ENCODE data around the gene FAR2. TPM values are rescaled to one million over a fixed set of nuclear protein-coding genes. Genes with fewer than 3 reads are reported as not detected.

FAR2 gene
- total RNA-seq, 1 donor from 2014 or later = 3.9 TPM

- peaks cover 23% of the 10 kb centered on the region for H3K79me2 ChIP-seq (ENCODE audit: insufficient read depth, low read length)
- Mint-ChIP-seq H3K4me1 (ENCODE audit: low read depth, unreplicated experiment) (no peaks in the 10 kb centered on the region), H3K9me3 (ENCODE audit: unreplicated experiment) (no peaks in the 10 kb centered on the region), H3K27ac (ENCODE audit: unreplicated experiment) (no peak overlapping the region), H3K27me3 (ENCODE audit: low read depth, unreplicated experiment) (peaks cover 11% of the 10 kb centered on the region), H3K36me3 (ENCODE audit: low read depth, unreplicated experiment) (no peaks in the 10 kb centered on the region), H3K4me3 (ENCODE audit: unreplicated experiment) (no peak overlapping the region)
- H2AFZ ChIP-seq (ENCODE audit: low read depth, low read length) = peak overlapping the region; percentile 94
- H3K27me3 ChIP-seq (ENCODE audit: insufficient read depth, low read length) = no peaks in the 10 kb centered on the region
- H3K9me3 ChIP-seq (ENCODE audit: insufficient read depth, low read depth, low read length) = no peaks in the 10 kb centered on the region
- H3K36me3 ChIP-seq (ENCODE audit: insufficient read depth, low read length) = no peaks in the 10 kb centered on the region
- peak overlapping the region; percentile 86 for H3K27ac ChIP-seq (ENCODE audit: low read depth, low read length)
- TF ChIP-seq CTCF (IDR thresholded peaks at IDR 0.05; ENCODE audit: insufficient read depth, low read depth, low read length) (no peak), EZH2 (IDR thresholded peaks at IDR 0.05; ENCODE audit: insufficient read depth, low read length) (no peak)
- peaks cover 11% of the 10 kb centered on the region for H3K4me1 ChIP-seq (ENCODE audit: insufficient read depth, low read length)
- peak overlapping the region; percentile 95 for H3K9ac ChIP-seq (ENCODE audit: low read length)
- peak overlapping the region; percentile 84 for H3K4me3 ChIP-seq (ENCODE audit: insufficient read depth, low read depth, low read length)
- peak overlapping the region; percentile 96 for H3K4me2 ChIP-seq (ENCODE audit: low read length)
- no peak for DNase-seq (ENCODE audit: low read depth)
- H4K20me1 ChIP-seq (ENCODE audit: insufficient read depth, low read length) = no peaks in the 10 kb centered on the region
- no peak for FAIRE-seq
Measured at GRCh38 chr12:29149691-29150281, 708 bp downstream of the FAR2 start.

- peaks cover 11% of the 10 kb centered on the region for H3K27me3 Mint-ChIP-seq (ENCODE audit: low read depth, unreplicated experiment)
- no peak overlapping the region for H3K27ac Mint-ChIP-seq (ENCODE audit: unreplicated experiment)
- no peak for DNase-seq (ENCODE audit: low read depth)
- H3K9ac ChIP-seq (ENCODE audit: low read length) = no peak overlapping the region
- no peaks in the 10 kb centered on the region for H3K9me3 Mint-ChIP-seq (ENCODE audit: unreplicated experiment)
- no peaks in the 10 kb centered on the region for H3K36me3 Mint-ChIP-seq (ENCODE audit: low read depth, unreplicated experiment)
- TF ChIP-seq CTCF (IDR thresholded peaks at IDR 0.05; ENCODE audit: insufficient read depth, low read depth, low read length) (no peak), EZH2 (IDR thresholded peaks at IDR 0.05; ENCODE audit: insufficient read depth, low read length) (no peak)
- H3K4me1 Mint-ChIP-seq (ENCODE audit: low read depth, unreplicated experiment) = no peaks in the 10 kb centered on the region
- H3K27me3 ChIP-seq (ENCODE audit: insufficient read depth, low read length) = no peaks in the 10 kb centered on the region
- H3K4me1 ChIP-seq (ENCODE audit: insufficient read depth, low read length) = peaks cover 16% of the 10 kb centered on the region
- FAIRE-seq = no peak
- no peak overlapping the region for H3K27ac ChIP-seq (ENCODE audit: low read depth, low read length)
- peak overlapping the region; percentile 84 for H3K4me3 ChIP-seq (ENCODE audit: insufficient read depth, low read depth, low read length)
- no peak overlapping the region for H2AFZ ChIP-seq (ENCODE audit: low read depth, low read length)
- peaks cover 28% of the 10 kb centered on the region for H3K79me2 ChIP-seq (ENCODE audit: insufficient read depth, low read length)
- peak overlapping the region; percentile 47 for H3K4me3 Mint-ChIP-seq (ENCODE audit: unreplicated experiment)
- no peaks in the 10 kb centered on the region for H4K20me1 ChIP-seq (ENCODE audit: insufficient read depth, low read length)
- no peaks in the 10 kb centered on the region for H3K36me3 ChIP-seq (ENCODE audit: insufficient read depth, low read length)
- peak overlapping the region; percentile 96 for H3K4me2 ChIP-seq (ENCODE audit: low read length)
- no peaks in the 10 kb centered on the region for H3K9me3 ChIP-seq (ENCODE audit: insufficient read depth, low read depth, low read length)
Measured at GRCh38 chr12:29150462-29150861, 1.4 kb downstream of the FAR2 start.

GRCh38 chr12:29152223-29152868, 3.3 kb downstream of the FAR2 start:
- H3K4me2 ChIP-seq (ENCODE audit: low read length) = no peak overlapping the region
- no peaks in the 10 kb centered on the region for H3K27me3 ChIP-seq (ENCODE audit: insufficient read depth, low read length)
- Mint-ChIP-seq H3K27ac (ENCODE audit: unreplicated experiment) (no peak overlapping the region), H3K4me3 (ENCODE audit: unreplicated experiment) (no peak overlapping the region), H3K4me1 (ENCODE audit: low read depth, unreplicated experiment) (no peaks in the 10 kb centered on the region), H3K36me3 (ENCODE audit: low read depth, unreplicated experiment) (no peaks in the 10 kb centered on the region), H3K9me3 (ENCODE audit: unreplicated experiment) (no peaks in the 10 kb centered on the region), H3K27me3 (ENCODE audit: low read depth, unreplicated experiment) (peaks cover 11% of the 10 kb centered on the region)
- H2AFZ ChIP-seq (ENCODE audit: low read depth, low read length) = no peak overlapping the region
- H3K4me1 ChIP-seq (ENCODE audit: insufficient read depth, low read length) = peaks cover 23% of the 10 kb centered on the region
- peaks cover 28% of the 10 kb centered on the region for H3K79me2 ChIP-seq (ENCODE audit: insufficient read depth, low read length)
- H3K36me3 ChIP-seq (ENCODE audit: insufficient read depth, low read length) = no peaks in the 10 kb centered on the region
- FAIRE-seq = no peak
- no peaks in the 10 kb centered on the region for H4K20me1 ChIP-seq (ENCODE audit: insufficient read depth, low read length)
- no peak overlapping the region for H3K27ac ChIP-seq (ENCODE audit: low read depth, low read length)
- no peak for DNase-seq (ENCODE audit: low read depth)
- H3K4me3 ChIP-seq (ENCODE audit: insufficient read depth, low read depth, low read length) = no peak overlapping the region
- TF ChIP-seq EZH2 (IDR thresholded peaks at IDR 0.05; ENCODE audit: insufficient read depth, low read length) = no peak
- TF ChIP-seq CTCF (IDR thresholded peaks at IDR 0.05; ENCODE audit: insufficient read depth, low read depth, low read length) = no peak
- H3K9ac ChIP-seq (ENCODE audit: low read length) = no peak overlapping the region
- no peaks in the 10 kb centered on the region for H3K9me3 ChIP-seq (ENCODE audit: insufficient read depth, low read depth, low read length)
